HG02973 (cell line): ENCODE data around the gene DLX6.

Source experiments
- ATAC-seq: cut with Tn5 transposase; IDR thresholded peaks from one replicate; pipeline ENCODE4 v1.9.1; 2021; ENCODE audit warnings: moderate library complexity; ENCODE audit not compliant: unreplicated experiment

DLX6 gene

GRCh38 chr7:96995406-96996110 is 9.8 kb upstream of the DLX6 start:
- no peak for ATAC-seq

DNA sequence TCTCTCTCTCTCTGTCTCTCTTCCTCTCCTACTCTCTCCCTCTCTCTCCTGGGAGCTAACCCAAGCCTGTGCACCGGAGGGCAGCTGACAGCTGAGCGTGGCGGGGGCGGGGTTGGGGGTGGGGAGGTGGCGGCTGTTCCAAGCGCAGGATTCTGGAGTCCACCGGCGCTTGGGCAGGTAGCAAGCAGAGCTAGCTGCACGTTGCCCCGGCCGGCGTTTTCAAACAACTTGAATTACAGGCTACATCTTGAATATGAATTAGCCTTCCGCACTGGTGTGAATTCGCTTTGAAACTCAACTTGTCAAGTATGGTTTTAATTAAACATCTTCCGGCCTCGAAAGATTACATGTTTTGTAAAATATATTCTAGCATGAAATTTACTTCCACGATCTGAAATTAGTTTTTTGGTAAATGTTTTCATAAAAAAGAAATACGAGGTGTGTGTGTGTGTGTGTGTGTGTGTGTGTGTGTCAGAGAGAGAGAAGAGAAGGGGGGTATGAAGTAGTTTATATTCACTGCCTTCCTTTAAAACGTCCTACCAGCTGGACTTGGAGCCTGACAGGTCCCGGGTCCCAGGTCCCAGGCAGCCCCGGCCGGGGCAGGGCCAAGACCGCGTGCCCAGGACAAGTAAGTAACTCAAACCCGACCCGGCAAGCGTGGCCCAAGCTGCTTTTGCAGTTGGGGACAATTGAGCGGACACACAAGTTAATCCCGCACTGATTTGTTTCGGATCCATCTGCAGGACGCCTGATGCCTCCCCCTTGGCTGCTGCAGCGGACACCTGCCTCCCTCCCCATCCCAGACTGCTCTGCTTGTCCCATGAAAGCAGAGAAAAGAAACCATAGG is 9.0 kb upstream of the DLX6 start:
- no peak for ATAC-seq

DNA sequence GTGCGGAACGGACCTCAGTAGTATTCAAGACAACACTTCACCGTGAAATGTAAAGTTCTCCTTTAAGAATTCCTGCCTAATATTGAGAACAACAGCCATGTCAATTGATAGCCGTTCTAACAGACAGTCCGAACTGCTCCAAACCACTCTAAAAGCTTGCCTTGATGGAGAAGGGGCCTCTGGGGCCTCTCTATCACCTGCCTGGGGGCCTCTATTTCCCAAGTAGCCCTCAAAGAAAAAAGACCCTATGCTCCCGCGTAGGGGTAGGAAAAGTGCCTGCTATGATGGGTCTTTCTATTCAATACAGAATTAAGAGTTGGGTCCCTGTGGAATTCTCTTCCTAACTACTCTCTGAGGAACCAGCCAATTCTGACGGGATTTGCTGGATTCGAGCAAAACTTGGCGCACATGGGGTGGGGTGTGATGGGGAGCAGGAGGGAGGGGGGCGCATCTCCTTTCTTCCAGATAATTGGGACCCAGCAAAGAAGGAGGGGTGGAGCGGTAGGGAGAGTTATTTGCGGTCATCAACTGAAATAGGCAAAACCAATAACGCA is 8.3 kb upstream of the DLX6 start:
- ATAC-seq: no peak

- ATAC-seq: no peak
Measured at GRCh38 chr7:96997512-96998032, 7.8 kb upstream of the DLX6 start.

- no peak for ATAC-seq
Measured at GRCh38 chr7:96998333-96998732, 7.0 kb upstream of the DLX6 start.

DNA sequence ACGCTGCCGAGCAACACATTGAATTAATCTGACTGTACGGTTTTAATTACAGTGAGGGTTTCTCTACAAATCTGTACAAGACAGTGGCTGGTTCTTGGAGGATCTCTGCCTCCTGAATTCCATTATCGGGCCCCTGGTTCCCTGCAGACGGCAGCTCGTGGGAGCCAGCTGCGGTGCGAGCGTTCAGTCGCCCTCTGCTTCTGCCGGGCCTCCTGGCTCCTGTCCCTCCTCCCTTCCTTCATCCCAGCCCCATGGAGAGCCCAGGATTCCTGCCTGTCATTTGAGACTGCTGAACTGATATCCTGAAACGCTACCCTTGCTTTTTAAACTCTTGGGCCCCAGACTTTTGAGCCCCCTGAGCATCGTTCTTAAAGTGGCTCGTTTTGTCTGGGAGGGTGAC is 6.6 kb upstream of the DLX6 start:
- ATAC-seq: no peak

DNA sequence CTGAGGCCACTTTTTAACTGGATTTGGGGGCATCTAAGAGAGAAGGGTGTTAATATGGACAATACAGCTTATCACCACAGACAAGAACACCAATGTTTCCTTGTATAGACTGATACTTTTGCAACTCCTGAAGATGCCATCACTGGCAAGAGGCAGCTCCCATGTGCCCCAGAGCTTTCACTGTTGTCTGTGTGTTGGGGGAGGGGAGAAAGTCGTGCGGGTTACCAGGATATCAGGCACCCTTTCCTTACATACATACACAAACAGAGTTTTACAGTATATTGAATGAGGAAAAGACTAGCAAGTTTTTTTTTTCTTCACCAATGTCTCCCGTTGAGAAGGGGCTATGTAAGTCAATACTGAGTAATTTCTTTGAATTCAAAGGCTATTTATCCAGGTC is 4.1 kb upstream of the DLX6 start:
- ATAC-seq: no peak

DNA sequence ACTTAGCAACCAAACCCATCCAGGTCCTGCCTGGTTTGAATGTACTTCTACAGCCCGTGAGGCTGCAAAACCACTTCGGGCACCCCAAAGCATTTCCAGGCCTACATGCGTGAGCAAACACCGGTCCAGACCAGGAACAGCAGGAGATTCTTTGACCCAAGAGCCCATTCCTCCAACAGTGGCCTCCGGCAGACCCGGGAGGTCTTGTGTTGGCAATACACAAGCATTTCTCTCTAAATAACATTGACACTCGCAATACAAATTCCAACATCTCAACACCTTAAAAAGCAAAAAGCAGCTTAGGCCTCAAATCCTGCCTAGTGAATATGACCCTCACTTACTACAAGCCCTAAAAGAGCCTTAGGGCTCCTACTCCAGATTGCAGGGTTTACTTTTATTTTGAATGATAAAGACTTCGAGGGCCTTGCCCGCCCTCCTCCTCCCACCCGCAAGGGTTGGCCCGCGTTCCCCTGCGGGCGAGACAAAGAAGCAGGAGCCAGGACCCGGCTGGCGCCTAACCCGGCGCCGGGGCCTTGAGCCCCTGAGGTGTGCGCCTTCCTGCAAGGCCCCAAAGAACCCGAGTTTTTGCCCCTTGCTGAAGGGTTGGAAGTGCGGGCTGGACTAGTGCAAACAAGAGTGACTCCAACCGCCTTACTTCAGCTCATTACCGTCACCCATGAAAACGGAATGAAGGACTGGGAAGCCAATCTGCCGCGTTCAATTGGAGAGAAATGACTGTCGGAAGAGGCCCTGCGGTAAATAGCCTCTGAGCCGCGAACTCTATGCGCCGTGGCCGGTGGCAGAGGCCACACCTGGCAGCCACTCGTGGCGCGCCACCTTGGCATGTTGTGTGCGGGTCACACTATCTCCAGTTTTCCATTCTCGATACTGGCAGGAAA is 3.4 kb upstream of the DLX6 start:
- no peak for ATAC-seq

DNA sequence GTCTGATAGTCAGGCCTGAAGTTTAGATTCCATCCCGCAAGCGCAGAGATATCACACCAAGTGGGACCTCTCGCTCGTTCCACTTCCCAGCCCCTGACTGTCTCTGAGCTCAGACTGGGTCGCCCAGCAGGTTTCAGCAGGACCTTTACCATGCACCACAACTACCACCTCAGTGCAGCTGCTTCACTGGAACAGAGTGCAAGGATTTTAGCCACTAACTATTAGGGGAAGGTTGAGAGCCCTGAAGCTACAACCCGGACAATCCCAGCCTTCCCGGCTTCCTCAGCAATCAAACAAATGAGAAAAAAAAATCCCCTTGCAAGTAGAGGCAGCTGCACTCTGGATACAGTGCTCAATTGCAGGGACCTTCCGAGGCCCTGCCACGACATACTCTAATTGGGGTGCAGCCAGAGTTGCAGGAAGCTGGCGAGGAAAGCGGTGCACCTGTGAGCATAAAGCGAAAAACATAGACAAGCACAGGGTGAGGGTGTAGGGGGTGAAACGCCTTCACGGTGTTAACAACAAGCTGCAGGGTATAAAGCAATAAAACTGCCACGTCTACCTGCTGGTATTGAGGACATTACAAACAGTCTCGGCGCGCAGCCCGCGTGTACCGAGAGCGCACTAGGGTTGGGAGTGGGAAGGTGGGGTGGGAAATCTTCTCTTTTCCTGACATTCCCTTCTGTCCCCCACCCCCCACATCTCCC is 2.6 kb upstream of the DLX6 start:
- ATAC-seq: no peak

GRCh38 chr7:97003262-97004246 is 1.8 kb upstream of the DLX6 start:
- ATAC-seq: no peak

DNA sequence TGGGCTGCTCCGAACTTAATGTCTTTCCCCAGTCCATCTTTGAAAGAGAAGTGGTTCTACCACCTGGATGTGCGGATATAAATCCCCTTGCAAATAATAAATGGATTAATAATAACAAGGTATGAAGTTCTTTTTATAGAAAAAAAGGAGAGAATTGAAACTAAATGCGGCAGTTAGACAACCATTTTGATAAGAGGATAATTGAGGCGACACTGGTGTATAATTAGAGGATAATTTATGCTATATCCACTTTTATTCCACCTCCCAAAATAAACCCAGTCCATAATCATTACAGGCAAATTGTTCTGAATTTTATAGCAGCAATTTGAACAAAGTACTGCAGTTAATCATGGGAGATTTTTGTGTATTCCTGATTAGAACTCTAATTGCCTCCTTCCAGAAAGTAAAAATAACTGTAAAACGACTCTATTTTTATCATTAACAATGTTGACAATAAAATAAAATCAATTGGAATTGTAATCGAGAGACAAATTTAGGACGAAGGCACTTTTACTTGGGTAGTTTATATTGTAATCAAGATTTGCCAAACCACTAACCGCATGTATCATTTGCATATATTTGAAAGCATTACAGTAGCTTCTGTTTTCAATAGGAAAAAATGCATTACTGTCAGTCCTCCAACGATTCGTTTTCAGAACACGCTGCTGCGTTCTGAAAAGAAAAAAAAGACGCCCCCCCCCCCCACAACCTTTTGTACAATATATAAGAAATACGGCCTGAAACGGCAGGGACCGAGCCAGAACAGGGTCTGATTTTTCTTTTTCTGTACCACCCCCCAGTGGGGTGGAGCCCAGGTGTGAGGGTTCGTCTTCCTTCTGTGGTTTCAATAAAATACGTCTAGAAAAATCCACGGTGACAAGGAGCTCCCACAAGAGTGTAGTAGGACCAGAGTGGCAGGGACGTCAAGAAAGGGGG is 838 bp upstream of the DLX6 start:
- ATAC-seq: no peak

DNA sequence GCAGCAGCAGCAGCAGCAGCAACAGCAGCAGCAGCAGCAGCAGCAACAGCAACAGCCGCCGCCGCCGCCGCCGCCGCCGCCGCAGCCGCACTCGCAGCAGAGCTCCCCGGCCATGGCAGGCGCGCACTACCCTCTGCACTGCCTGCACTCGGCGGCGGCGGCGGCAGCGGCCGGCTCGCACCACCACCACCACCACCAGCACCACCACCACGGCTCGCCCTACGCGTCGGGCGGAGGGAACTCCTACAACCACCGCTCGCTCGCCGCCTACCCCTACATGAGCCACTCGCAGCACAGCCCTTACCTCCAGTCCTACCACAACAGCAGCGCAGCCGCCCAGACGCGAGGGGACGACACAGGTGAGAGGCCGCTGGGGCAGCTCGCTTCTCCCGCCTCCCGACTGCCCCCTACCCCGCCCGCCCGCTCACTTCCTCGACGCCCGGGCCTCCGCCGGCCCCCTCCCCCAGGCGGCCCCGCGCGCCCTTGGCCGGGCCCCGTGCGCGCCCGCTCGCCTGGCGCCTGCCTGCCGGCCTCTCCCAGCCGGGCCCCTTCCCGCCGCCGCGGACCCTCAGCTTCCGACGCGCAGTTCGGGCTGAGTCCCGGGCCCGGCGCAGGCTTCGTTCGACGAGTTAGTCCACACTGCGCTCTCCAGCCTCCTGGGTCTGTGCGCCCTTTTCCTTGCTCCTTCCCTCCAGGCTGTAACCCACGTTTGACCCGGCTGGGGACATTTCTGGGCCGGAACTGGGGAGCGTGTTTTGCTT is 882 bp downstream of the DLX6 start:
- ATAC-seq: no peak

GRCh38 chr7:97006816-97007582 is 1.6 kb downstream of the DLX6 start:
- no peak for ATAC-seq

DNA sequence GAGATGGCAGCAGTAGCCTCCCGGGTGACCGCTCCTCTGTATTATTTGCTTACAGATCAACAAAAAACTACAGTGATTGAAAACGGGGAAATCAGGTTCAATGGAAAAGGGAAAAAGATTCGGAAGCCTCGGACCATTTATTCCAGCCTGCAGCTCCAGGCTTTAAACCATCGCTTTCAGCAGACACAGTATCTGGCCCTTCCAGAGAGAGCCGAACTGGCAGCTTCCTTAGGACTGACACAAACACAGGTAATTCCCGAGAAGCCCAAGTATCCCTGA is 2.2 kb downstream of the DLX6 start:
- no peak for ATAC-seq

DNA sequence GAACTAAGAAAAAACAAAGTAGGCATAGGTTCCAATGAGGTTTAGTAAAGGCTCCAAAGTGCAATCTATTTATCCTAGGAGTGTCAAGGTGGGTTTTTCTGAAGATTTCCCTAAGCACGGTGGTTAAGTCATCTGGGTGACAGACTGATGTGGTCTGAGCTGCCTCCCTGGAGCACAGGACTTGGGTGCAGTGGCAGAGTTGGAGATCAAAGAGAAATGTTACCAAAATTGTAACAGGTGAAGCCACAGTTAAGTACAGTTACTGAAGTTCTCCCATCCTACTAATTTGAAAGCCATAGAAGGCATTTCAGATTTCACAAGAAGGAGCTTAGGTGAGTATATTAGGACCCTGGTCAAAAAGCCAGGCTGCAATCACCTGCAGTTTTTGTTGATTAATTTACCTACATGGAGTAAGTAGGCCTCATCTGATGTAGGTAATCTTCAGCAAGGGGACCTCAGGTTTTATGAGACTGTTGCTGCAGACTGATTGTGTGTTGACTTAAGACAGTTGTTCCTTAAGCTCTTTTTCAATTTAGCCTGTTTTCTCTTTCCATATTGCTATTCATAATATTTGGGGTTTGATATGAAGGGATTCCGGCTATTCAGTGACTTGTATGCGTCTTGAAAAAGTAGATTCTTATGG is 3.0 kb downstream of the DLX6 start:
- ATAC-seq: no peak
